OCI-LY7 (cell line): Measurements from ENCODE around the gene IGF1R.

Source experiments
- EZH2phosphoT487 ChIP-seq: fragments of 200-600 bp; sonication (generic); IDR thresholded peaks from 2 replicates; pipeline ENCODE4 v1.6.1; 2018; ENCODE audit warnings: low read depth, borderline replicate concordance, mild to moderate bottlenecking, mixed run types, antibody characterized with exemption, low read length, moderate library complexity, mixed read lengths
- TF ChIP-seq, protein P1 (sequence below): fragments of 200-600 bp; sonication (generic); conservative IDR thresholded peaks from 2 replicates; pipeline ENCODE4 v1.5.1; 2014; ENCODE audit warnings: mild to moderate bottlenecking, antibody characterized with exemption, low read length, moderate library complexity, mixed read lengths

DNA sequence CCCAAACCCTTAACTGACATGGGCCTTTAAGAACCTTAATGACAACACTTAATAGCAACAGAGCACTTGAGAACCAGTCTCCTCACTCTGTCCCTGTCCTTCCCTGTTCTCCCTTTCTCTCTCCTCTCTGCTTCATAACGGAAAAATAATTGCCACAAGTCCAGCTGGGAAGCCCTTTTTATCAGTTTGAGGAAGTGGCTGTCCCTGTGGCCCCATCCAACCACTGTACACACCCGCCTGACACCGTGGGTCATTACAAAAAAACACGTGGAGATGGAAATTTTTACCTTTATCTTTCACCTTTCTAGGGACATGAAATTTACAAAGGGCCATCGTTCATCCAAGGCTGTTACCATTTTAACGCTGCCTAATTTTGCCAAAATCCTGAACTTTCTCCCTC, 309.3 kb downstream of the IGF1R start:
- TF ChIP-seq, protein P1, sequence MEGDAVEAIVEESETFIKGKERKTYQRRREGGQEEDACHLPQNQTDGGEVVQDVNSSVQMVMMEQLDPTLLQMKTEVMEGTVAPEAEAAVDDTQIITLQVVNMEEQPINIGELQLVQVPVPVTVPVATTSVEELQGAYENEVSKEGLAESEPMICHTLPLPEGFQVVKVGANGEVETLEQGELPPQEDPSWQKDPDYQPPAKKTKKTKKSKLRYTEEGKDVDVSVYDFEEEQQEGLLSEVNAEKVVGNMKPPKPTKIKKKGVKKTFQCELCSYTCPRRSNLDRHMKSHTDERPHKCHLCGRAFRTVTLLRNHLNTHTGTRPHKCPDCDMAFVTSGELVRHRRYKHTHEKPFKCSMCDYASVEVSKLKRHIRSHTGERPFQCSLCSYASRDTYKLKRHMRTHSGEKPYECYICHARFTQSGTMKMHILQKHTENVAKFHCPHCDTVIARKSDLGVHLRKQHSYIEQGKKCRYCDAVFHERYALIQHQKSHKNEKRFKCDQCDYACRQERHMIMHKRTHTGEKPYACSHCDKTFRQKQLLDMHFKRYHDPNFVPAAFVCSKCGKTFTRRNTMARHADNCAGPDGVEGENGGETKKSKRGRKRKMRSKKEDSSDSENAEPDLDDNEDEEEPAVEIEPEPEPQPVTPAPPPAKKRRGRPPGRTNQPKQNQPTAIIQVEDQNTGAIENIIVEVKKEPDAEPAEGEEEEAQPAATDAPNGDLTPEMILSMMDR, result no peak
- TF ChIP-seq EZH2phosphoT487, result no peak
